Esophagus squamous epithelium (tissue), 4 donors: ENCODE data around the gene BEND3.

Experiments
- CTCF ChIP-seq, 6 experiments: fragments of 450-650 bp in 4 of 6; fragments of 200-600 bp in 2 of 6; sonication (generic) in 2 of 6; IDR thresholded peaks; one replicate each; pipeline ENCODE4 v1.5.1; 2016 to 2019; ENCODE audit warnings: antibody characterized with exemption in 6 of 6, mild to moderate bottlenecking in 4 of 6, moderate library complexity in 4 of 6
- POLR2A ChIP-seq, 4 donors: fragments of 450-650 bp; IDR thresholded peaks; one replicate each; pipeline ENCODE4 v1.6.1; 2017; ENCODE audit warnings: antibody characterized with exemption in 4 of 4, mild to moderate bottlenecking in 4 of 4, moderate library complexity in 3 of 4

GRCh38 chr6:107077710-107078109 is 37.6 kb downstream of the BEND3 start:
- TF ChIP-seq CTCF (IDR thresholded peaks at IDR 0.05) = no peak
- TF ChIP-seq POLR2A (IDR thresholded peaks at IDR 0.05) = no peak
